IMR-90 (cell line): ENCODE data around the gene ELOVL2. TPM values are rescaled to one million over a fixed set of nuclear protein-coding genes. Genes with fewer than 3 reads are reported as not detected.

ENCODE experiments used
- ATAC-seq: fragments of 200-7000 bp; cut with Tn5 transposase; 2 replicates; pipeline ENCODE4 v1.9.1; 2020; ENCODE audit warnings: low read depth, mild to moderate bottlenecking, moderate library complexity
- BruUV-seq: library from RNA; stranded (reverse); fragments of 400-500 nt; replicated peaks from 2 replicates; lab custom pipeline; 2021; lab: Mats Ljungman, UMichigan
- CTCF ChIA-PET: fragments of 300-600 bp; formaldehyde crosslinking; extraction: SDS; loops from one replicate; lab custom pipeline; 2021; ENCODE audit warnings: antibody characterized with exemption; lab: Yijun Ruan, JAX
- POLR2A ChIA-PET: fragments of 300-600 bp; sonication (Branson Sonifier 250); formaldehyde crosslinking; loops from one replicate; lab custom pipeline; 2022; ENCODE audit warnings: antibody characterized with exemption; ENCODE audit not compliant: unreplicated experiment; lab: Charles Lee
- DNase-seq: peaks from one replicate; pipeline ENCODE4 v3.0.0; 2013
- H2AFZ ChIP-seq: replicated peaks from 2 replicates; pipeline ENCODE3; 2013; ENCODE audit warnings: low read length, mild to moderate bottlenecking; ENCODE audit not compliant: poor library complexity
- H2AK5ac ChIP-seq: 2 replicates; pipeline ENCODE4 v1.6.1; 2013; ENCODE audit warnings: low read depth, low read length, inconsistent platforms
- H2AK9ac ChIP-seq: replicated peaks from 2 replicates; pipeline ENCODE3; 2013; ENCODE audit warnings: mild to moderate bottlenecking, low read depth, low read length, moderate library complexity; ENCODE audit not compliant: poor library complexity
- H2BK120ac ChIP-seq: 2 replicates; pipeline ENCODE4 v1.6.1; 2013; ENCODE audit warnings: low read depth, low read length, inconsistent platforms
- H2BK15ac ChIP-seq: 3 replicates; pipeline ENCODE4 v1.6.1; 2013; ENCODE audit warnings: low read depth, low read length, inconsistent platforms
- H2BK20ac ChIP-seq: 2 replicates; pipeline ENCODE4 v1.6.1; 2013; ENCODE audit warnings: low read depth, mild to moderate bottlenecking, inconsistent platforms, low read length, moderate library complexity
- H2BK5ac ChIP-seq: 2 replicates; pipeline ENCODE4 v1.6.1; 2013; ENCODE audit warnings: mild to moderate bottlenecking, low read depth, low read length, inconsistent platforms; ENCODE audit not compliant: poor library complexity, severe bottlenecking
- H3K14ac ChIP-seq: replicated peaks from 2 replicates; pipeline ENCODE4 v1.6.1; 2013; ENCODE audit warnings: low read depth, low read length, inconsistent platforms
- H3K18ac ChIP-seq: 2 replicates; pipeline ENCODE4 v1.6.1; 2013; ENCODE audit warnings: low read depth, low read length, control low read depth
- H3K23ac ChIP-seq: 2 replicates; pipeline ENCODE4 v1.6.1; 2013; ENCODE audit warnings: low read depth, low read length, inconsistent platforms
- H3K27ac ChIP-seq: 2 replicates; pipeline ENCODE4 v1.5.1; 2013; ENCODE audit warnings: mild to moderate bottlenecking, control low read depth, low read length; ENCODE audit not compliant: insufficient read depth
- H3K27me3 ChIP-seq: 2 replicates; pipeline ENCODE4 v1.6.1; 2013; ENCODE audit warnings: low read length; ENCODE audit not compliant: control insufficient read depth, insufficient read depth
- H3K36me3 ChIP-seq: 2 replicates; pipeline ENCODE4 v1.6.1; 2013; ENCODE audit warnings: low read length, mixed read lengths; ENCODE audit not compliant: control insufficient read depth, insufficient read depth
- H3K4ac ChIP-seq: 2 replicates; pipeline ENCODE4 v1.6.1; 2013; ENCODE audit warnings: low read depth, low read length, inconsistent platforms
- H3K4me1 ChIP-seq: 2 replicates; pipeline ENCODE4 v1.6.1; 2013; ENCODE audit warnings: low read length, mixed read lengths; ENCODE audit not compliant: control insufficient read depth, insufficient read depth
- H3K4me2 ChIP-seq: 2 replicates; pipeline ENCODE4 v1.6.1; 2013; ENCODE audit warnings: low read depth, mild to moderate bottlenecking, control low read depth, low read length, moderate library complexity
- H3K4me3 ChIP-seq: 2 replicates; pipeline ENCODE4 v1.5.1; 2013; ENCODE audit warnings: low read depth, mild to moderate bottlenecking, control low read depth, low read length, moderate library complexity; ENCODE audit not compliant: insufficient read depth
- H3K56ac ChIP-seq: 2 replicates; pipeline ENCODE4 v1.6.1; 2013; ENCODE audit warnings: low read length, inconsistent platforms; ENCODE audit not compliant: insufficient read depth; ENCODE audit errors: extremely low read depth
- H3K79me1 ChIP-seq, 2 experiments: 2 replicates each; pipeline ENCODE4 v1.6.1; 2013; ENCODE audit warnings: low read length in 2 of 2, inconsistent platforms in 1 of 2, low read depth in 1 of 2
- H3K9ac ChIP-seq: 2 replicates; pipeline ENCODE4 v1.6.1; 2013; ENCODE audit warnings: low read depth, low read length, control low read depth
- H3K9me1 ChIP-seq: 2 replicates; pipeline ENCODE4 v1.6.1; 2013; ENCODE audit warnings: low read length, inconsistent platforms; ENCODE audit not compliant: insufficient read depth
- H3K9me3 ChIP-seq: 2 replicates; pipeline ENCODE4 v1.6.1; 2013; ENCODE audit warnings: low read length; ENCODE audit not compliant: control insufficient read depth, insufficient read depth
- H4K20me1 ChIP-seq: 2 replicates; pipeline ENCODE4 v1.6.1; 2013; ENCODE audit warnings: low read length, inconsistent platforms; ENCODE audit not compliant: insufficient read depth
- H4K5ac ChIP-seq: 2 replicates; pipeline ENCODE4 v1.6.1; 2013; ENCODE audit warnings: mild to moderate bottlenecking, low read depth, low read length, control low read depth
- H4K8ac ChIP-seq, 2 experiments: 2 replicates each; pipeline ENCODE4 v1.6.1; 2013; ENCODE audit warnings: low read depth in 2 of 2, low read length in 2 of 2, control low read depth in 1 of 2, inconsistent platforms in 1 of 2
- H4K91ac ChIP-seq: 2 replicates; pipeline ENCODE4 v1.6.1; 2013; ENCODE audit warnings: low read depth, low read length, inconsistent platforms; ENCODE audit not compliant: insufficient read depth
- BHLHE40 ChIP-seq: fragments of 150-350 bp; IDR thresholded peaks from 2 replicates; pipeline ENCODE4 v1.6.1; 2016; ENCODE audit warnings: mild to moderate bottlenecking, low read depth, low read length
- CEBPB ChIP-seq: IDR thresholded peaks from 2 replicates; pipeline ENCODE4 v1.6.1; 2012; ENCODE audit warnings: low read depth, low read length, improper control_type of control experiment
- CHD1 ChIP-seq: IDR thresholded peaks from 2 replicates; pipeline ENCODE4 v1.6.1; 2012; ENCODE audit warnings: low read depth, low read length, improper control_type of control experiment
- FOS ChIP-seq: fragments of 150-350 bp; IDR thresholded peaks from 2 replicates; pipeline ENCODE4 v1.6.1; 2016; ENCODE audit warnings: low read depth, low read length
- MAFK ChIP-seq: IDR thresholded peaks from 2 replicates; pipeline ENCODE4 v1.6.1; 2012; ENCODE audit warnings: low read depth, low read length, improper control_type of control experiment
- MAZ ChIP-seq: IDR thresholded peaks from 2 replicates; pipeline ENCODE4 v1.6.1; 2012; ENCODE audit warnings: low read depth, mild to moderate bottlenecking, low read length, improper control_type of control experiment, moderate library complexity, borderline replicate concordance
- MXI1 ChIP-seq: IDR thresholded peaks from 2 replicates; pipeline ENCODE4 v1.6.1; 2012; ENCODE audit warnings: low read depth, mild to moderate bottlenecking, low read length, moderate library complexity, borderline replicate concordance
- POLR2A ChIP-seq: IDR thresholded peaks from 2 replicates; pipeline ENCODE4 v1.6.1; 2012; ENCODE audit warnings: mild to moderate bottlenecking, low read depth, low read length
- RAD21 ChIP-seq: IDR thresholded peaks from 2 replicates; pipeline ENCODE4 v1.6.1; 2012; ENCODE audit warnings: low read length, improper control_type of control experiment
- RFX5 ChIP-seq: IDR thresholded peaks from 2 replicates; pipeline ENCODE4 v1.8.0; 2012; ENCODE audit warnings: low read depth, mild to moderate bottlenecking, low read length, moderate library complexity
- SMC3 ChIP-seq: fragments of 150-350 bp; IDR thresholded peaks from 2 replicates; pipeline ENCODE4 v1.6.1; 2016; ENCODE audit warnings: low read depth, mild to moderate bottlenecking, antibody characterized with exemption, low read length, moderate library complexity
- USF2 ChIP-seq: fragments of 150-350 bp; IDR thresholded peaks from 2 replicates; pipeline ENCODE4 v1.6.1; 2017; ENCODE audit warnings: mild to moderate bottlenecking, antibody characterized with exemption, low read length, low read depth
- WGBS, 2 experiments: methylation state at CpG; one replicate each; pipeline versions ENCODE4 v1.1.5 to v1.1.7; 2013; ENCODE audit warnings: missing lambda C conversion rate in 2 of 2; ENCODE audit not compliant: insufficient read length in 1 of 2; ENCODE audit errors: extremely low coverage in 2 of 2; 5-methylcytosine and 5-hydroxymethylcytosine counted together
- dilution Hi-C: fragments of 300-500 bp; cut with HindIII; formaldehyde crosslinking; loops from one replicate; pipeline ENCODE4 v1.14.3; 2018; ENCODE audit warnings: low sequenced_read_pairs; ENCODE audit not compliant: unreplicated experiment
- in situ Hi-C: fragments of 300-500 bp; cut with MboI; formaldehyde crosslinking; loops from 3 replicates; pipeline ENCODE4 v1.14.3; 2019; ENCODE audit warnings: low sequenced_read_pairs, inconsistent platforms, mixed read lengths
- intact Hi-C: fragments of 100-400 bp; cut with micrococcal nuclease; formaldehyde crosslinking; loops from 2 replicates; pipeline ENCODE4 v1.10.0; 2022
- polyA plus RNA-seq, 3 experiments: library from polyadenylated mRNA; depleted of rRNA; stranded (reverse); fragments of >200 nt; gene quantifications; 2 replicates each; pipeline ENCODE4 v1.2.3, GENCODE V29; 2012; ENCODE audit warnings: low replicate concordance in 1 of 3
- total RNA-seq: library from RNA; depleted of rRNA; stranded (reverse); fragments of >200 nt; gene quantifications from 2 replicates; pipeline ENCODE4 v1.2.3, GENCODE V29; 2012

ELOVL2 gene
- total and polyA plus RNA-seq, 2 of the 4 experiments (the other 2 are of a cell fraction): 6.3 to 7.9 TPM

GRCh38 chr6:11012295-11012754, 31.8 kb downstream of the ELOVL2 start:
- intact Hi-C loops (no loop called here), in situ Hi-C loops (no loop called here), dilution Hi-C loops (no loop called here)
- Histone ChIP-seq H3K9me3 (no peaks in the 10 kb centered on the region), H4K8ac (no peak overlapping the region), H3K4me1 (peaks cover 18% of the 10 kb centered on the region), H2AK5ac (no peak overlapping the region), H2AFZ (no peak overlapping the region), H3K9me1 (peaks cover 13% of the 10 kb centered on the region), H2BK120ac (no peak overlapping the region), H3K79me1 (peaks cover 0 to 4% of the 10 kb centered on the region in 2 experiments; a peak in 1 of 4 replicates), H3K27me3 (no peaks in the 10 kb centered on the region), H3K9ac (no peak overlapping the region), H2BK15ac (no peak overlapping the region), H2AK9ac (no peak overlapping the region), H3K27ac (no peak overlapping the region), H3K56ac (no peak overlapping the region), H3K18ac (no peak overlapping the region), H3K4ac (no peak overlapping the region), H3K4me3 (no peak overlapping the region), H2BK20ac (no peak overlapping the region), H4K20me1 (no peaks in the 10 kb centered on the region), H4K91ac (no peak overlapping the region), H3K23ac (no peak overlapping the region), H4K5ac (no peak overlapping the region), H3K14ac (no peak overlapping the region), H2BK5ac (no peak overlapping the region), H3K36me3 (no peaks in the 10 kb centered on the region), H3K4me2 (no peak overlapping the region)
- ATAC-seq: no peak
- ChIA-PET CTCF (interaction anchor here (0.6 to 1.4 kb wide), 2 partner anchors 58 to 169 kb away, joined by 4 read pairs; no protein-coding TSS in a partner anchor), POLR2A (no interaction called here)
- DNase-seq: no peak
- no peak for TF ChIP-seq CHD1
- TF ChIP-seq RAD21: no peak
- no peak for TF ChIP-seq MAFK
- no peak for TF ChIP-seq SMC3
- TF ChIP-seq FOS: no peak
- TF ChIP-seq CEBPB: no peak
- no peak for TF ChIP-seq BHLHE40
- no peak for TF ChIP-seq RFX5
- TF ChIP-seq POLR2A: no peak
- no peak for TF ChIP-seq USF2
- TF ChIP-seq MXI1: no peak
- TF ChIP-seq MAZ: no peak
- WGBS, 2 experiments: no CpG with 5 or more reads among the region's 5 CpGs
- BruUV-seq: no TSS peak
